ENCODE measurements around the gene PTPRM.

The PTPRM gene

DNA sequence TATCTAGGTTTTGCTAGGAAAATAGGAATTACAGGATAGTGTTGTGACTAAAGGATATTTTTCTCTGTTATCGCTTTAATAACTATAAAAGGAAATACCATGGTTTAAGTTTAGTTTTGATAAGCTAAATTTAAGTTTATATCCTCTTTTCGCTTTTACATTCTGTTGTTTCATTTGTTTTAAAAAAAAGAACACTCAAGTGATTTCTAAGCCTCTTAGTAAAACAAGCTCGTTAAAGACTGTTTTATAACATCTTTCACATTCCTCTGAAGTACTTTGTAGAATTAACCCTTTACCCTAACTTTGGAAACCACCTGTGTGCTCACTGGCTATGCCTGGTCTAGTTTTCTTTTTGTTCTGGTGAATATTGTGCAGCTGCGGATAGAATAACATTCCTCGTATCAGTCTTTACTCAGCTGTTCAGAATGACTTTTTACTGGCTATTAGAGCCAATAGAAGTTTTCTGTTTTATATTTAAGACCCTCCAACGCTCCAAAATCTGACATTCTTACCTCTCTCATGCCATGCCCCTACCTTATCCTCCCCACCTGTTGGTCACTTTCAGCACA, 183.1 kb downstream of the PTPRM start:
- H3K4me3 Mint-ChIP-seq: no peak overlapping the region
- H3K27me3 Mint-ChIP-seq: no peaks in the 10 kb centered on the region
- DNase-seq (no peak), ATAC-seq (no peak)
- H3K9me3 Mint-ChIP-seq: peaks cover 15 to 33% of the 10 kb centered on the region in 2 donors
- H3K4me1 Mint-ChIP-seq: no peaks in the 10 kb centered on the region
- no peak overlapping the region for H3K27ac Mint-ChIP-seq

DNA sequence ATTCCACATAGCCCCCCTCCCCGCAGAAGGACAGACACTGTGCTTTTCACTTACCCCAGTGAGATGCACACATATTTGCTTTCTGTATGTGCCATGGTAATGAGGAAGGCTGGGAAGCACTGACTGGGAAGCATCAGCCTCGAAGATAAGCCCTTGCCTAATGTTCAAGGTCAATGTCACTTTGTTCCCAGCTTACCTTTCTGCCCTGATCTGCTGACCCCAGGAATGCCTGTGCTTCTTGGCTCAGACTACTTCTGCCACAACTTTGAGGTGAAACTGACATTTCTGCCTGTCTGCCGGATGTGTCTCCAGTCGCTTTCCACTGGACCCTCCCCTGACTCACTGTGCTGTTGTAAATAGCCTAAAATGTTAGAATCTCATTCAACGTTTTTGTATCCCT, 183.8 kb downstream of the PTPRM start:
- Mint-ChIP-seq H3K27ac (no peak overlapping the region), H3K9me3 (peaks cover 10 to 25% of the 10 kb centered on the region in 2 donors), H3K4me1 (no peaks in the 10 kb centered on the region), H3K27me3 (no peaks in the 10 kb centered on the region), H3K4me3 (no peak overlapping the region)
- DNase-seq (no peak), ATAC-seq (no peak)

DNA sequence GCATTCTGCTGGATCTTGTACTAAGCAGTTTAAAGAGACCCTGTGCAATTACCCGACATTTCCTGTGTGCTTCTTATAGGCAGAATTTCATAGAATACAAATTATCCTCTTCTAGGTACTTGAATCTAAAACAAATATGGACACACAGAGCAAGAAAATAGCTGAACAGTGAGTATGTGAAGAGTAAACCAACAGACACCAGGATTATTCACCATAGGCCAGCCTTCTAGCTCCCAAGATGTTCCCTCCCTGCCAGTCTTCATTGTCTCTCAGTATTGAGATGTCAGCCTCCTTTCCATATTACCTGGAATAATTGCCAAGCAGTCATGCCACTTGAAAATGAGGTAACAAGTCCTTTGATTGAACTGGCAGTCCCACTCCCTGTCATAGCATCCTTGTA, 187.1 kb downstream of the PTPRM start:
- DNase-seq (no peak), ATAC-seq (no peak)
- Mint-ChIP-seq H3K27me3 (no peaks in the 10 kb centered on the region), H3K4me3 (no peak overlapping the region), H3K4me1 (no peaks in the 10 kb centered on the region), H3K27ac (no peak overlapping the region), H3K9me3 (peaks cover 4 to 8% of the 10 kb centered on the region in 2 donors)

DNA sequence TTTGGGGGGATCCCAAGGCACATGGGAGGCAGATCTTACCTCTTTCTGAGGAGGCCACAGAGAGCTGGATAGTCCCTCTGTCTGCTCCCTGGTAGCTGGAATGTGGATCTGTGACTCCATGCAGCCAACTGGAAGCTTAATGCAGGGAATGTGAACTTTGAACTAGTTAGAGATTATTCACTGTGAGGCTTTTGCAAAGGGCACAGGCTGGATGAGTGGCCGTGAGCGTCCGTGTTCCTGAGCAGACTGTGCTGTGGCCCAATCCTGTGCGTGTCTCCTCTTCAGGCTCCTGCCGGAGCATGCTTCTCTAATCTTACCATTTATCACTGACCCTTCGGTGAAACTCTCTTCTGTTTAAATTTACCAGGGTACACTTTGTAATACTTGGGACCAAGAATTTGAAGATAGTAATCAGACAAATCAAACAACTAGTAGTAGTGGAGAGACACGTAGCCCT, 187.6 kb downstream of the PTPRM start:
- Mint-ChIP-seq H3K9me3 (peaks cover 4 to 8% of the 10 kb centered on the region in 2 donors), H3K27ac (no peak overlapping the region), H3K27me3 (no peaks in the 10 kb centered on the region), H3K4me3 (no peak overlapping the region), H3K4me1 (no peaks in the 10 kb centered on the region)
- no peak for ATAC-seq
- DNase-seq: no peak

DNA sequence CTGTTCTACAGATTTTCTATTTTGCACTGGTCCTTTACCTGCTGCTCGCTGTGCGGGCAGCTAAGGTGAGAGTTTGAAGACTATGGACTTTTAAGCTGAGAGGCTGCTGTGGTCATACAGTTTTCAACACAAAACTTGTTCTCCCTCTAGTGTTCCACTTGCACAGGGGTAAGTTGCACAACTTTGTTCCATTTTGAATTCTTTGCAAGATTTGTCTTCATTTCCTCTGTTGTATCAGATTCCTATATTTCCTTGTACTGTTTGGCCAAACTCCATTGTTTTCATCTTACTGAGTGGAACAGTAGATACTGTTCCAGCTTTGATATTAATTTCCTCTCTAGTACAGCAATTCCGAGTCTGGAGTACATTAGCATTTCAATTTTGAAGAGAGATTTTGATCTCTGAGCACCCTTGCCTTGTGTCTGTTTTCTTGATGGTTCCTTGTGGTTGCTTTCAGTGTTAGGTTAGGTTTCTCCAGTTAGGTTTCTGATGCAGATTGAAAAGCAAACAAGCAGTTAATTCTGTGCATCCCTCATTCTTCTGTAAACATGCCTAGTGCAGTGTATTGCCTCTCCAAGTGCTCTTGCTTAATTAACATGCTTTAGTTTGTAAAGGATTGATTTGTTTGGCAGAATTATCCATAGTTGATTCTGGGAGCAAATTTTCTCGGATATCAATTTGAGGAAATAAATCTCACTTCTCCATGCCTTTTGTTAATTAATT, 188.8 kb downstream of the PTPRM start:
- Mint-ChIP-seq H3K4me1 (no peaks in the 10 kb centered on the region), H3K9me3 (peaks cover 4 to 5% of the 10 kb centered on the region in 2 donors), H3K4me3 (no peak overlapping the region), H3K27ac (no peak overlapping the region), H3K27me3 (no peaks in the 10 kb centered on the region)
- no peak for DNase-seq
- no peak for ATAC-seq

DNA sequence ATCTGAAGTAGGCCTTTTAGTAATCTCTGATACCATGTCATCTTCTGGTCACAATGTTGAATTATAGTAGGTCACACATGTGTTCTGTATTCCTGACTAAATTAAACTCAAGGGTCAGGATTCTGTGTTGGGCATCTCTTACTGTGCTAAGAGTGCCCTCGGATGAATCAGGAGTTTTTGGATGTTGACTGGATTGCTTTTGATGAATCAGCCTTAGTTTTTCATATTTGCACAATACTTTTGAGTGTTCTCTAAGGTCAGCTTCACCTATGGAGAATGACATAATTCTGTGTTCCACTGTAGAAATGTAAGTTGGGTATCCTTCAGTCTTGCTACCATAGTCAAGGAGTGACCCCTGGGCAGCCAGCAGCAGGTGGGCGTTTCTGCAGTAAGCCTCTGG, 190.1 kb downstream of the PTPRM start:
- Mint-ChIP-seq H3K27ac (no peak overlapping the region), H3K9me3 (peaks cover 0 to 4% of the 10 kb centered on the region in 2 donors), H3K4me3 (no peak overlapping the region), H3K27me3 (no peaks in the 10 kb centered on the region), H3K4me1 (no peaks in the 10 kb centered on the region)
- DNase-seq (no peak), ATAC-seq (no peak)

DNA sequence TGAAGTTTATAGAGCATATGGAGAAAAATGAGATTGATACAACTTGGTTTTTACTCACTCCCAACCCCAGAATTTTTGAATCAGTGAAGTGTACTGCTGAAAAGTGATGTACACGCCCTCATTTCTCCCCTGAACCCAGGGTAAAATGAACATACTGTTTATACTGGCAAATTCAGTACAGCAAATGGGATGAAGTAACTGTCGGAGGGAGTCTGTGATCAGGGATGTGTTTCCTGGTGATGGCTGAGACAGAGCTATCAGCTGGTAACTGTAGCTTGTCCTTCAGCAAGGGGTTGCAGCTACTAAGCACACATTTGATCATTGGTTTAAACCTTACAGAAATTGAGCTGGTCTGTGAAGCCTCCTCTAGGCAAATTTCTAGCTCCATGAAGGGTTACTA, 191.6 kb downstream of the PTPRM start:
- H3K4me1 Mint-ChIP-seq: no peaks in the 10 kb centered on the region
- DNase-seq: no peak
- no peak for ATAC-seq
- H3K4me3 Mint-ChIP-seq: no peak overlapping the region
- H3K9me3 Mint-ChIP-seq: peaks cover 0 to 3% of the 10 kb centered on the region in 2 donors
- H3K27me3 Mint-ChIP-seq: no peaks in the 10 kb centered on the region
- no peak overlapping the region for H3K27ac Mint-ChIP-seq

DNA sequence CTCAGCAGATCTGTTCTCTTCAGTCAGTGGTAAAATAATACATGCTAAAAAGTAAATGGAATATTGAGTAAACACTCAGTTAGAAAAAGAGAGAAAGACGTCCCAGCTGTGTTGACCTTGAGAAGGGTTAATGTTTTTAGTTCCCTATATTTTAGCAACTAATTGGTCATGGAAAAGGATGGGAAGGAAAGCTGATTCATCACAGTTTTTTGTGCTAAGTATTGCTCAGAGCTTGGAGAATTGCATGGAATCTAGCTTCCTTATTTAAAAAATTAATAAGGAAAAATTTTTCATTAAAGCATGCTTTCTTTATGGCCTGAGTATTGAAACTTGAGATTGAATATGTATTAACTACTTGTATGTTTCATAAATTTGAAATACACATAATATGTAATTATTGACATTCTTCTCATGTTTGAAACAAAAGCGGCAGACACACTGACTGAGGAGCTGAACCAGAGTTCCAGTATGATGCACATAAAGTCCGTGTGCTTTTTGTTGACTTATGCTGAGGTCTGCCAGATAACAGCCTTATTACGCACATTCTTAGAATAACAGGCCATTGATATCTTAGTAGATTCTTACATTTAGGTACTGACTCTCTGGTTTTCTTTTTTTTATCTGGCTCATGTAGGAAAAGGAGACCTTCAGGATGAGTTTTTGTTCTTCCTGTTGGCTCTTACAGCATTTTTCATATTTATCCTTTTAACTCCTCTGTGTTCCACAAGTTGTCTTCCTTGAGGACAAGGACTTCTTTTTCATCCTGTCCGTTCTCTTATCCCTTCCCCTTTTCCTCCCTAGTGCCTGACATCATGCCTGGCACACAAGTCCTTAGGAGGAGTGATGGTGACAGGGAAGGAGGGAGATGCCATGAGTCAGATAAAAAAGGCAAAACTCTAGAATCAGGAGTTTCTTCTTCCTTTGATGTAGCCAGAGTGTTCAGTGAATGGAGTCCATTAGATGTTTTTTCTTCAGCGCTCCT, 194.1 kb downstream of the PTPRM start:
- Mint-ChIP-seq H3K4me1 (no peaks in the 10 kb centered on the region), H3K27me3 (no peaks in the 10 kb centered on the region), H3K27ac (no peak overlapping the region), H3K9me3 (no peaks in the 10 kb centered on the region), H3K4me3 (no peak overlapping the region)
- DNase-seq (no peak), ATAC-seq (no peak)

DNA sequence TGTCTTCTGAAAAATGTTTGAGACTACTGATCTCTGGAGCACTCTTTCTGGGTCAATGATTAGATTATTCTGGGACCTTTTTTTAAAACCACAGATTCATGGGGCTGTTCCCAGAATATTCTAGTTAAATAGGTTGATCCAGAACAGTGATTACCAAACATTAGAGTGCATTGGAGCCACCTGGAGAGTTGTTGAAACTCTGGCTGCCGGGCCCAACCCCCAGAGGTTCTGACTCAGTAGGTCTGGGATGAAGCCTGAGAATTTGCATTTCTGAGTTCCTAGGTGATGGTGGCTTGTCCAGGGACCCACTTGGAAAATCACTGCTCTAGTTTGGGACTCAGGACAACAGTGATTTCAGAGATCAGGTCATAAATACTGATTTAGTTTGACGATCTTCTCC, 197.3 kb downstream of the PTPRM start:
- DNase-seq: no peak
- no peak overlapping the region for H3K4me3 Mint-ChIP-seq
- no peak overlapping the region for H3K27ac Mint-ChIP-seq
- H3K9me3 Mint-ChIP-seq: no peaks in the 10 kb centered on the region
- H3K4me1 Mint-ChIP-seq: no peaks in the 10 kb centered on the region
- H3K27me3 Mint-ChIP-seq: no peaks in the 10 kb centered on the region
- no peak for ATAC-seq

DNA sequence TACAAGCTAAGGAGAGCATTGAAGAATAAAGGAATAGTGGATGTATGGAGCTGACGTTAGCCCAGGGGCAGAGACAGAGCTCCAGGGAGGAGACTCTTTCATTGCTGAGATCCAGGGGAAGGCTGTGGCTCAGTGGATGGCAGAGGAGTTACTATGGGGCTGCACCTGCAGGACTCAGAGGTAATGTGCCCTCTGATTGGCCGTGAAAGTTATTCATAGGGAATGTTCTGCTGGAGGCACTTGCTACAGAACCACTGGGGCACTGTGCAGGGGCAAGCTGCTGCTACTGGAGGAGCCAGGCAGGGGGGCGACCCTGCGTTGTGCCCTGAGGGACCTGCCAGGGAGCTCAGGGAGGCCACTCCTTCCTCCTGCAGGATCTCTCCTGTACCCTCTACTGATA, 199.2 kb downstream of the PTPRM start:
- ATAC-seq: no peak
- H3K9me3 Mint-ChIP-seq: no peaks in the 10 kb centered on the region
- no peaks in the 10 kb centered on the region for H3K4me1 Mint-ChIP-seq
- H3K4me3 Mint-ChIP-seq: no peak overlapping the region
- DNase-seq: no peak
- no peak overlapping the region for H3K27ac Mint-ChIP-seq
- no peaks in the 10 kb centered on the region for H3K27me3 Mint-ChIP-seq

DNA sequence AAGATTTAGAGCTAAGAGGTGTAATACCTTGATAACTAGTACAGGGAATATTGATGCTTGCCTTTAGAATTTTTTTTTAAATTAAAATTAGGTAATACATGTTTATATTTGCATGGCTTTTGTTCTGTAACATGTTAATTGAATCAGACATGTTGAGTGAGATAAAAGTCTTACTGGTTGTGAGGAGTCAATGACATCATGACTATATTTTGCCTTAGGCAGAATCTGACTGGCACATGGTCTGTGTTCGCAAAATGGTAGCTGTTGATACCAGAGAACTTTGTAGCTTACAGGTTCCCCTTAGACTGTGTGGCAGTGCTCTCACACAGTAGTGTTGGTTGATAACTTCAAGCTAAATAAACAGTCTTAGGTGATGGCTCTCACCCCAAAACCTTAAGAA, 199.7 kb downstream of the PTPRM start:
- H3K27me3 Mint-ChIP-seq: no peaks in the 10 kb centered on the region

DNA sequence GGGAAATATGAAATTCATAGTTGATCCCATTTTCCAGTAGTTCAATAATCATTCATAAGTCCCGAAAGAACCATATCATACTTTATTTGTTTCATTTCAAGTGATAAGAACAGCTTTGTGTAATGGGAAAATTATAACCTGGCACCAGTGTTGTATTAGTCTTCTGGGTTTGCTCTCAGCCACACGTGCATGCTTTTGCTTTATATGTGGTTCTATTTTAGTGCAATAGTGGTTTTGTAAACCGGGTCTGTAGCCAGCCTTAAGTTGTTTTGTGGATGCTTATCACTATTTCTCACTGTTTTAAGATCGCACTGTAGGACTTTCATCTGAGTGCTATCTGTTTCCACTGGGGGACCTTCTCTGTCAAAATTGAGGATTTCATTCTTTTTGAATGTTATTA, 203.8 kb downstream of the PTPRM start:
- no peak for ATAC-seq
- H3K27me3 Mint-ChIP-seq: no peaks in the 10 kb centered on the region

More for the DNA sequence above, 199.7 kb downstream of the PTPRM start:
- Mint-ChIP-seq H3K4me3 (no peak overlapping the region), H3K9me3 (no peaks in the 10 kb centered on the region), H3K4me1 (no peaks in the 10 kb centered on the region), H3K27ac (no peak overlapping the region)
- DNase-seq (no peak), ATAC-seq (no peak)

DNA sequence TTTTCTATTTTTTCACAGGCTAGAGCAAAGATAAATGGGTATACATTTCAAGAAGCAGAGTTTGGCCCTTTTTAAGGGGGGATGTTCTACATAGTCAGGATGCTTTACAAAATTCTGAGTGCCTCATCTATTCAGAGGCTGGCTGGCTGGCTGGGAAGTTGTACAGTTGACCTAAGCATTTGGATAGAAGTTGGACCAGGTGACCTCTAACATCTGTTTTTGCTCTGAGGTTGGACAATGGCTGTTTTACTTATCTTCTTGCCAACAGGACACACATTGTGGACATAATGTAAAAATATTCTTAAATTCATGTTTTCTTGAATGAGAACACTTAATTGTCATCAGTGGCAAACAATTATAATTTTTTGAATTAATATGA, 205.4 kb downstream of the PTPRM start:
- Mint-ChIP-seq H3K27me3 (no peaks in the 10 kb centered on the region), H3K4me1 (no peaks in the 10 kb centered on the region), H3K27ac (no peak overlapping the region), H3K4me3 (no peak overlapping the region), H3K9me3 (no peaks in the 10 kb centered on the region)
- DNase-seq (no peak), ATAC-seq (no peak)

More for the DNA sequence above, 203.8 kb downstream of the PTPRM start:
- Mint-ChIP-seq H3K4me1 (no peaks in the 10 kb centered on the region), H3K27ac (no peak overlapping the region), H3K4me3 (no peak overlapping the region), H3K9me3 (no peaks in the 10 kb centered on the region)
- DNase-seq: no peak

DNA sequence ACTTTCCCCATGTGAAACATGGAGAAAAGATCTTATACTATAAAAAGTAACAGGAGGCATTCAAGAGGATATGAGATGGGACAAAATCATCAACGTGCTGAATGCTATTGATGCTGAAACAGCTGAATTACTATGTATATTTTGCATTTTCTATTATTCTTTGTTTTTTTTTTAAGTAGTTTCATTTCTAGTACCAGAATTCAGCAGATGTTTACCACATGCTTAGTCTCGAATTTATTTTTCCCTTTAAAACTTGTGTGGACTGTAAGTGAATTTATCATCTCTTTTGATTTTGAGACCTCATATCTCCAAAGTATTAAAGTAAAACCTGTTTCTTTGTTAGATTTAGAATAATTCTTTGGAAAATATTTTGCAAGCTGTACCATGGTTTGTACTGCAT, 205.8 kb downstream of the PTPRM start:
- Mint-ChIP-seq H3K4me1 (no peaks in the 10 kb centered on the region), H3K4me3 (no peak overlapping the region), H3K9me3 (no peaks in the 10 kb centered on the region), H3K27ac (no peak overlapping the region), H3K27me3 (no peaks in the 10 kb centered on the region)
- DNase-seq: no peak
- ATAC-seq: no peak

DNA sequence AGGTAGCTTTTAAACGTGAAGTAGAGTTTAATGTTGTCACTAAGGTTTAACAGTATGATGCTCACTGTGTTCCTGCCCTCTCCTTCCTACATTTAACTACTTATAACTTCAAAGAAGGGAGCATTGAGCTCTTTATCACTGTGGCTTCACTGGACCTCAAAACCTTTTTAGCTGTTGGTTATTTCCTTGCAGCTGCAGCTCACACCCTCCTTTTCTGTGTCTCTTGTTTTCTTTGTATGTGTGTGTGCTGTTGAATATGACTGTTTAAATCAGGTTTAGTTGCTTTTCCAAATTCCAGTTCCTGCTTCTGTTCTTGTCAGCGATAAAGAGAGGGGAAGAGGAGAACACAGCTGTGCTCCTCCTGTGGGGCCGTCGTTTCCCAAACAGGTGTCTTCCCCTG, 208.0 kb downstream of the PTPRM start:
- ATAC-seq: no peak
- no peak for DNase-seq
- Mint-ChIP-seq H3K9me3 (no peaks in the 10 kb centered on the region), H3K4me3 (no peak overlapping the region), H3K27ac (no peak overlapping the region), H3K27me3 (no peaks in the 10 kb centered on the region), H3K4me1 (no peaks in the 10 kb centered on the region)

DNA sequence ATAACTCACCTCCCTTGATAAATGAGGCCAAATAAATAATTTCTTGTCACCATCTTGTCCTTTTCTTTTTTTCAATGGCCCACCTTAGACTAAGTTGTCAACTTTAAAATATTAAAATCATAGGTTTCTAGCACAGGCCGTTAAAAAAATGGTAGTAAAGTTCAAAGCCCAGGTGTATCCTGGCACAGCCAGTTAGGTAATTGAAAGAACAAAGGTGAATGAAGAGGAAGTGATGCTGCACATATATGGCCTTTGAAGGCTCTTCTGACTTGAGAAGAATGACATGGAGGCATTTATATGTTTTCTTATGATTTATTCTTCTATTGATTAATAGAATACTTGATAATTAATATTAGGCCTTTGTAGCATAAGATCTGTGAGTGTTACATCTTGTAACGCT, 208.7 kb downstream of the PTPRM start:
- H3K4me1 Mint-ChIP-seq: no peaks in the 10 kb centered on the region
- no peaks in the 10 kb centered on the region for H3K9me3 Mint-ChIP-seq
- H3K27me3 Mint-ChIP-seq: no peaks in the 10 kb centered on the region
- H3K27ac Mint-ChIP-seq: no peak overlapping the region
- H3K4me3 Mint-ChIP-seq: no peak overlapping the region
- DNase-seq (no peak), ATAC-seq (no peak)

Data from stimulated activated naive CD8-positive, alpha-beta T cell treated with anti-CD3 and anti-CD28 coated beads, Interleukin-15, amount 100 ng/mL, for 72 hours (primary cell).